Ammon's horn (tissue), 1 donor: ENCODE measurements around the gene AGBL4.

Experiments
- DNase-seq: peaks from one replicate; pipeline ENCODE4 v3.0.0-alpha.2; 2016; ENCODE audit warnings: low spot score

The AGBL4 gene

GRCh38 chr1:49181033-49181432 is 842.7 kb downstream of the AGBL4 start:
- no peak for DNase-seq

GRCh38 chr1:49171941-49172593 is 851.7 kb downstream of the AGBL4 start:
- no peak for DNase-seq

DNA sequence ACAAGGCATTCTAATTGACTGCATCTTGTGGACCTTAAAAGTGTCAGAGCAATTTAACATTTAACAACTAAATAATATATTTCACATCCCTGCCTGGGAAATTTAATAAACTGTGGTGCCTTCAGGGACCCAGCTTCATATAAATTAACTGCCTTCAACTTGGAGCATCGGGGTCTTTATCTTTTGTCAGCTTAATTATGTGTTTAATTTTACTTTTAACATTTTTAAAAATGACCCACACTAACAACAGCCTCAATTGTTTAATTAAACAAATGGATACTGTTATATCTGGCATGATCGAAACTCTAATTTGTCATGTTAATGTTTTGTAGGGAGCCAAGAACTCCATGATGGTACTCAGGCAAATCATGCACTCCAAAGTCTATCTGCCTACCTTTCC is 857.7 kb downstream of the AGBL4 start:
- DNase-seq = no peak

DNA sequence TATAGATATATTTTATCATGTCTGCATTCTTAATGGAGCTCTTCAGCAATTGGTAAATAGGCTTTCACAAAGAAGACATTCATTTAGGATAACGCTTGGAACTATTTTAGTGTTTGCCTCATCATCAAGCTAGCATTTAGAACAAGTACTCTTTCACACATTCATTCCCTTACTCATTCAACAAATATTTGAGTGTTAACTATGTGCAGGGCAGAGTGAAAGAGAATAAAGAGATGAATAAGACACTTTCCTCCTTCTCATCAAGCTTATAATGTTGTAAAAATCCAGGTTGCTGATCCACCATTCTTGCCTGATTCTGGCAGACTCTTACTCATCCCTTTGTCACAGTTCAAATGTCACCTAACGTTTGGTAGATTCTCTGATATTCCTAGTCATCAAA is 860.7 kb downstream of the AGBL4 start:
- peak; percentile 31 for DNase-seq

DNA sequence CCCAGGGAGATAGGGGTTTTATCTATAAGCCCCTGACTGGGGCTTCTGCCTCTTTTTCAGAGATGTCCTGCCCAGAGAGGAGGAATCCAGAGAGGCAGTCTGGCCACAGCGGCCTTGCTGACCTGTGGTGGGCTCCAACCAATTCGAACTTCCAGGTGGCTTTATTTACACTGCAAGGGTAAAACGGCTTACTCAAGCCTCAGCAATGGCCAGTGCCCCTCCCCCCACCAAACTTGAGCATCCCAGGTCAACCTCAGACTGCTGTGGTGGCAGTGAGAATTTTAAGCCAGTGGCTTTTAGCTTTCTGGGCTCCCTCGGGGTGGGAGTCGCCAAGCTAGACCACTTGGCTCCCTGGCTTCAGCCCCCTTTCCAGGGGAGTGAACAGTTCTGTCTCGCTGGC is 863.1 kb downstream of the AGBL4 start:
- no peak for DNase-seq

GRCh38 chr1:49136738-49137251 is 887.0 kb downstream of the AGBL4 start:
- DNase-seq = no peak

DNA sequence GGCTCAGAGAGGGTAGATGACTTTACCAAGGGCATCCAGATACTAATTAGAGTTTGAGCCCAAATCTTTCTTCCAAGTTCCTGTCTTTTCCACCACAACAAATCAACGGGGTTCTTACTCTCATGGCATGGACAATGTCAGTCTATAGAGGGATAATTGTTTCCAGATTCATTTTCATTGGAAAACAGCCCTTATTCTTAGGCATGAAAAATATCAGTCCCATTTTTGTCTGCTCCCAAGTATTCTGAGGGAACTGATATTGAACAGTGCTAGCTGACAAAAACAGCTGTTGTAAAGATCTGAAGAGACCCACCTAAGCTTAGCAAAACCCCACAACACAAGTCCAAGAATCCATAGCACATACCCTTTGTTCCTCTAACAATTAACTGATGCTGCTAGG is 898.0 kb downstream of the AGBL4 start:
- no peak for DNase-seq

DNA sequence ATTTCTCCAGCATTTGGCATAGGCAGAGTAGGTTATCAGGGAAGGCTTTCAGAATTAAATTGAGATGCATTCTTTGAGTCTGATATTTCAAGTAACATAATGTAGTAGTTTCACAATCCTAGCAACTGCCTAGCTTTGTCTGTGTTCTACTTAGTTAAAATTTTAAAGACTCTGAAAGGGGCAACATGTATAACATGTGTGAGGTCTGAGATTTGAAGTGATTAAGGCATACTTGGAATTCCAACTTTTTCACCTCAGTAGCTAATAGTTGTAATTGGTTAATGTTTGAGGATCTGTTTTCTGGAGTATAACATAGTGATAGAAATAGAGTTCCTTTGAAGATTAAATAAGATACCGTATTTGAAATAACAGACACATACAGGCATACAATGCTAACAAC is 911.8 kb downstream of the AGBL4 start:
- DNase-seq = no peak

DNA sequence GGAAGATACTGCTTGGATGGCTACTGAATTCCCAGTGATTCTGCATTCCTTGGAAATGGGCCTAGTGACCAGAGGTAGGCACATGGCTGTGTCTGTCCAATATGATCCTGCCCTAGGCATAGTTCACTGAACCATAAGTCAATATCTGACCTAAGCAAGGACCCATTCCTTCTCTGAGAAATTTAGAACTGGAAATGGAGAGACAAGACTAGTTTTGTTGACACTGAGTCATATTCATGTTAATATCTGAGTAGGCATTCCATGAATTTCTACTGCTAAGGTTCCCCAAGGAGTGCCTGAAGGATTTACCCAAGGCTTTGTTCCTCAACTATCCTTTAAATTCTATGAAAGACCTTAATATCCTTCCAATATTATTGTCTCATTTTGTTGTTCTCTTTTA is 917.3 kb downstream of the AGBL4 start:
- no peak for DNase-seq

DNA sequence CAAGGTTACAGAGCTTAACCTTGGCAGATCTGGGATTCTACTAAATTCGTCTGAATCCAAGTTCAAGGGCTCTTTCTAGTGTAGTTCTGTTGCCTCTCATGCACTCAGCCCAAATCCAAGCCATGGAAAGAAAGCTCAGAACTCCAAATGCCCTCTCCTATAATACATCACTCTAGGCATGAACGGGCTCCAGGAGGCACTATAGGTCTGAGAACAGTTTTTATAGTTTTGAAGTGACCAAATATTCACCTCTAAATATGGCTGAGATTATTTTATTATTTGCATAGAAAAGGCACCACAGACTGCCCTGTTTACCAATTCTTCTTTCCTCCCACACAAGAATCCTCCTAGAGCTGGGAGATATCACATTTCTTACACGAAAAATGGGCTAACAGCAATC is 919.2 kb downstream of the AGBL4 start:
- DNase-seq = no peak

- no peak for DNase-seq
Measured at GRCh38 chr1:49102752-49103151, 921.0 kb downstream of the AGBL4 start.

- DNase-seq = peak; percentile 7
Measured at GRCh38 chr1:49098866-49099265, 924.9 kb downstream of the AGBL4 start.

DNA sequence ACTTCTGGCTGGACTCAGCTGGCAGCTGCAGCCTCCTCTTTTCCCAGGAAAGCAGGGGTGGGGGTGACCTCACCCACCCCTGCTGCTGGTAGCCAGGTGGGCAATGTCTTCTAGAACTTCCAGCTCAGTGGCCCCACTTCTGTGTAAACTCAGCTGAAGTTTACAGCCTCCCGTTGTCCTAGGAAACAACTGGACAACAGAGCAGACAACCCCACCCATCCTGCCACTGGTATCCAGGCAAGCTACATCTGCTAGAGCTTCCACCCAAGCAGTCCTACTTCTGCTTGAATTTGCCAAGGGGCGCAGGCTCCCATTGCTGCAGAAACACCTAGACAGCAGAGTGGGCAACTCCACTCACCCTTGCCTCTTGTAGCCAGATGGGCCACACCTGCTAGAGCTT is 937.4 kb downstream of the AGBL4 start:
- no peak for DNase-seq

GRCh38 chr1:49085079-49085478 is 938.7 kb downstream of the AGBL4 start:
- no peak for DNase-seq

DNA sequence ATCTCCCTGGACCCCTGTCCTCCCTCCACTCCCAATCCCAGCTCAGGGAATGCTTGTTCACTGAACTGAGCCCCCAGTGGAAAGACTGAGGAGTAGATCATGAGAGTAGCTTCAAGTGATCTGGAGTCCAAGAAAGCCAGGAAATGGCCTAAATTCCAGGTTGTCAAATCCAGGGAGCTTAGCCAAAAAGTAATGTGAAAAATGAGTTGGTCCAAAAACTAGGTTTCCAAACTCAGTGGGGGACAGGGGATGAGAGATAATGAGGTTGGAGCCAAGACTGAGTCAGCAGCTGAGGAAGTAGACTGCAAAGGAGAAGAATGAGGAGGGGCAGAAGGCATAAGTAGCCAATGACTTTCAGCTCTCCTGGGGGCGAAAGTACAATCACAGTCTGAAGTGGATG is 963.0 kb downstream of the AGBL4 start:
- DNase-seq = no peak

GRCh38 chr1:49059087-49059486 is 964.7 kb downstream of the AGBL4 start:
- no peak for DNase-seq

GRCh38 chr1:49052102-49052501 is 971.7 kb downstream of the AGBL4 start:
- peak; percentile 3 for DNase-seq

GRCh38 chr1:49051647-49052046 is 972.1 kb downstream of the AGBL4 start:
- peak; percentile 46 for DNase-seq

DNA sequence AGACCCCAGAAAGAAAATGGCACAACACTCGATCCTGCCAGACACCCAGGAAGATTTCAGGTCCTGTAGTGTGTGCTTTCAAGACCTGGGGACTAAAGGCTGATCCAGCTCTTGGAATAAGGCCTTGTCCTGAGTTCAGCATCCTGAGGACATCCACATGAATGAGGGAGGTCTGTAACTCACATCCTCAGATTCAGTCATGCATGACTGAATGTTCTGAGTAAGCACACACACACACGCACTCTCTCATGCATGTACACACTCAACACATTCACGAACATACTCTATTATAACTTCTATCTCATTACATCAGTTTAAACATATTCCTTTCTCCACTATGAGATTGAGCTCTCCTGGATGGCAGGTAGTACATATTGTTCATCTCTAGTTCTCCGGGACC is 973.7 kb downstream of the AGBL4 start:
- no peak for DNase-seq

DNA sequence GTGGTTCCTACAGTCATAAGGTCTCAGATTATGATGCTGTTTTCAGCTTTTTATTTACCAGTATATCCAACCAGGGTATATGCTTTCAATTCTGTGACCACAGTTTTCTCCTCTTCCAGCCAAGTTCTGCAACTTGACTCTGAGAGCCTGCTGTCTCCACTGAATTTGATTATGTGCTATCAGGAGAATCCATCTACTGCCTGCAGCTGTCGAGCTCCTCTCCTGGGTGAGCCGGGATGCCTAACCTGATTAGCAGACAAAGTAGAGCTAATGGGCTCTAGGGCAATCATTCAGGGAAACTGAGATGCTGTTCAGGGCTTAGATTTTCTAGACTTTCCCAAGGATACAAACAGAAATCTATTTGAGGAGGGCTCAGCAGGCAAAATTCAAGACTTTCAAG is 975.6 kb downstream of the AGBL4 start:
- DNase-seq = no peak

DNA sequence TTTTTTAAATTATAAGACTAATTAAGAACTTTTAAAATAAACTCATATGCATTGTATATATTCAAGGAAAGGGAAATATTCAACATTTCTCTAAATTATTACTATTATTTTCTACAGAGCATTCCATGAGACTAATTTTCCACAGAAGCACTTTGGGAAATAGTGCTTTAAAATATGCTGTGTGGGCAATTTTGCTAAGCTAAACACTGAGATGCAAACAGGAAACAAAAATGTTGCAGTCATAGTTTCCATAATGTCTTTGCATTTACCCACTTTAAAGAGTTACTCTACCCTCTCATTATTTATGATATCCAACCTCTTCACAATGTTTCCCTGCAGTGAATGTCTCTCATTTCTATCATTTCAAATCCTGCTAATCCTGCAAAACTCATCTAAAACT is 977.4 kb downstream of the AGBL4 start:
- DNase-seq = no peak

- peak; percentile 5 for DNase-seq
Measured at GRCh38 chr1:49045371-49045770, 978.4 kb downstream of the AGBL4 start.

- DNase-seq = no peak
Measured at GRCh38 chr1:49036700-49037099, 987.1 kb downstream of the AGBL4 start.

DNA sequence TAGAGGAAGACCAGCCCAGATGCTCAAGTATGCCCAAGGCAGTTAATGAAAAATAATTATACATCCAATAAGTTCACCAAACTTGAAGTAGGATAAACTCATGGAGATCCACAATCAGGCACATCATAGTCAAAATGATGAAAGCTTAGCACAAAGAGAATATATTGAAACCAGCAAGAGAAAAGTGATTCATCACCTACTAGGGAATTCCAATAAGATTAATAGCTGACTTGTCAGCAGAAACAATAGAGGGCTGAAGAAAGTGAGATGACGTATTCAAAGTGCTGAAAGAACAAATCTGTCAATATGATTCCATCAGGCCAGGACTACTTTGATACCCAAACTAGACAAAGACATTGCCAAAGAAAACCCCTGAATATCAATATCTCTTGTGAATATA is 995.4 kb downstream of the AGBL4 start:
- DNase-seq = no peak
